ENCODE data around the gene SLC25A23.

- TF ChIP-seq POLR2AphosphoS5 (IDR thresholded peaks at IDR 0.05; ENCODE audit: low read depth, low read length) (no peak), CTCF (IDR thresholded peaks at IDR 0.05) (no peak), SIN3A (IDR thresholded peaks at IDR 0.05; ENCODE audit: borderline replicate concordance, insufficient read depth, low read depth, low read length) (no peak), TCF7L2 (IDR thresholded peaks at IDR 0.05; ENCODE audit: low read depth, low read length) (no peak), REST (IDR thresholded peaks at IDR 0.05; ENCODE audit: insufficient read depth in 1 of 2, low read depth in 2 of 2, low read length in 1 of 2) (no peak)
Observed at GRCh38 chr19:6460099-6460884, 700 bp upstream of the SLC25A23 start.
